ENCODE data around the gene PCNA. TPM values are rescaled to one million over a fixed set of nuclear protein-coding genes. Genes with fewer than 3 reads are reported as not detected.

PCNA gene
- total RNA-seq, 1 donor from 2014 or later: 314 TPM

- H3K4me1 Mint-ChIP-seq: no peaks in the 10 kb centered on the region
- no peak overlapping the region for H3K27ac Mint-ChIP-seq (ENCODE audit: unreplicated experiment)
- TF ChIP-seq, protein P1, sequence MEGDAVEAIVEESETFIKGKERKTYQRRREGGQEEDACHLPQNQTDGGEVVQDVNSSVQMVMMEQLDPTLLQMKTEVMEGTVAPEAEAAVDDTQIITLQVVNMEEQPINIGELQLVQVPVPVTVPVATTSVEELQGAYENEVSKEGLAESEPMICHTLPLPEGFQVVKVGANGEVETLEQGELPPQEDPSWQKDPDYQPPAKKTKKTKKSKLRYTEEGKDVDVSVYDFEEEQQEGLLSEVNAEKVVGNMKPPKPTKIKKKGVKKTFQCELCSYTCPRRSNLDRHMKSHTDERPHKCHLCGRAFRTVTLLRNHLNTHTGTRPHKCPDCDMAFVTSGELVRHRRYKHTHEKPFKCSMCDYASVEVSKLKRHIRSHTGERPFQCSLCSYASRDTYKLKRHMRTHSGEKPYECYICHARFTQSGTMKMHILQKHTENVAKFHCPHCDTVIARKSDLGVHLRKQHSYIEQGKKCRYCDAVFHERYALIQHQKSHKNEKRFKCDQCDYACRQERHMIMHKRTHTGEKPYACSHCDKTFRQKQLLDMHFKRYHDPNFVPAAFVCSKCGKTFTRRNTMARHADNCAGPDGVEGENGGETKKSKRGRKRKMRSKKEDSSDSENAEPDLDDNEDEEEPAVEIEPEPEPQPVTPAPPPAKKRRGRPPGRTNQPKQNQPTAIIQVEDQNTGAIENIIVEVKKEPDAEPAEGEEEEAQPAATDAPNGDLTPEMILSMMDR (conservative IDR thresholded peaks at IDR 0.05): no peak
- no peaks in the 10 kb centered on the region for H3K36me3 Mint-ChIP-seq (ENCODE audit: low read depth)
- H3K4me3 Mint-ChIP-seq: no peak overlapping the region
- DNase-seq (ENCODE audit: low read depth, low spot score): no peak
- no peaks in the 10 kb centered on the region for H3K9me3 Mint-ChIP-seq
- H3K27me3 Mint-ChIP-seq (ENCODE audit: low read depth): no peaks in the 10 kb centered on the region
These were observed 49.2 kb downstream of the PCNA start for GRCh38 chr20:5070570-5070969.

GRCh38 chr20:5070081-5070480 is 49.7 kb downstream of the PCNA start:
- Mint-ChIP-seq H3K9me3 (no peaks in the 10 kb centered on the region), H3K27ac (ENCODE audit: unreplicated experiment) (no peak overlapping the region)

DNA sequence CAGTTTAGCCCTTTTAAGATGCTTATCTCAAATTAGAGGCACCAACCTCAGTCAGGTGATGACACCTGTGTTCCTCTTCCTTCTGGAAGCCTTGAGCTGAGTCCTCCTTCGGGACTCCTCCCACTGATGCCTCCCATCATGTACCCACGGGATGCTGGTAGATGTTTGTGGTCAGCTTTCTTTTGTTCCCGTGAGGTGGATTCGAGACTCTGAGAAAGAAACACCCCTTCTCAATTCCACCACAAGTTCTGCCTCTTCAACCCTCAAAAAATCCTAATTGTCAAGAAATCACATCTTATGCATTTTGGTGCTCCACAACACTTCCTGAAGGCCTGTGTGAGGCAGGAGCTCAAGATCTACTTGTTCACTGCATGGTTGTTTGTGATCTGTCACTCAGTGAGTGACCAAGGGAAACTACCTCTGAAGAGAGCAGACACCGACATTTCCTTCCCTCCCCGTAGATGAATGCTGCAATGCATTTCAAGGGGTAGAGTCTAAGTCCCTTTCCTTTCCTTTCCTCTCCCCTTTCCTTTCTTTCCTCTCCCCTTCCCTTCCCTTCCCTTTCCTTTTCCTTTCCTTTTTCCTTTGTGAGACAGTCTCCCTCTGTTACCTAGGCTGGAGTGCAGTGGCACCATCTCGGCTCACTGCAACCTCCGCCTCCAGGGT is 50.5 kb downstream of the PCNA start:
- Mint-ChIP-seq H3K9me3 (no peaks in the 10 kb centered on the region), H3K27me3 (ENCODE audit: low read depth) (no peaks in the 10 kb centered on the region), H3K27ac (ENCODE audit: unreplicated experiment) (no peak overlapping the region), H3K4me1 (no peaks in the 10 kb centered on the region), H3K36me3 (ENCODE audit: low read depth) (no peaks in the 10 kb centered on the region), H3K4me3 (no peak overlapping the region)
- DNase-seq (ENCODE audit: low read depth, low spot score): no peak
- TF ChIP-seq, protein P1 (conservative IDR thresholded peaks at IDR 0.05): no peak

More at GRCh38 chr20:5070081-5070480, 49.7 kb downstream of the PCNA start:
- TF ChIP-seq, protein P1 (conservative IDR thresholded peaks at IDR 0.05): no peak
- Mint-ChIP-seq H3K27me3 (ENCODE audit: low read depth) (no peaks in the 10 kb centered on the region), H3K36me3 (ENCODE audit: low read depth) (no peaks in the 10 kb centered on the region), H3K4me3 (no peak overlapping the region), H3K4me1 (no peaks in the 10 kb centered on the region)
- no peak for DNase-seq (ENCODE audit: low read depth, low spot score)

GRCh38 chr20:5067877-5068645 is 51.7 kb downstream of the PCNA start:
- H3K36me3 Mint-ChIP-seq (ENCODE audit: low read depth): no peaks in the 10 kb centered on the region
- no peak for DNase-seq (ENCODE audit: low read depth, low spot score)
- H3K27ac Mint-ChIP-seq (ENCODE audit: unreplicated experiment): no peak overlapping the region
- TF ChIP-seq, protein P1 (conservative IDR thresholded peaks at IDR 0.05): no peak
- no peaks in the 10 kb centered on the region for H3K9me3 Mint-ChIP-seq
- no peaks in the 10 kb centered on the region for H3K4me1 Mint-ChIP-seq
- no peak overlapping the region for H3K4me3 Mint-ChIP-seq
- H3K27me3 Mint-ChIP-seq (ENCODE audit: low read depth): no peaks in the 10 kb centered on the region

DNA sequence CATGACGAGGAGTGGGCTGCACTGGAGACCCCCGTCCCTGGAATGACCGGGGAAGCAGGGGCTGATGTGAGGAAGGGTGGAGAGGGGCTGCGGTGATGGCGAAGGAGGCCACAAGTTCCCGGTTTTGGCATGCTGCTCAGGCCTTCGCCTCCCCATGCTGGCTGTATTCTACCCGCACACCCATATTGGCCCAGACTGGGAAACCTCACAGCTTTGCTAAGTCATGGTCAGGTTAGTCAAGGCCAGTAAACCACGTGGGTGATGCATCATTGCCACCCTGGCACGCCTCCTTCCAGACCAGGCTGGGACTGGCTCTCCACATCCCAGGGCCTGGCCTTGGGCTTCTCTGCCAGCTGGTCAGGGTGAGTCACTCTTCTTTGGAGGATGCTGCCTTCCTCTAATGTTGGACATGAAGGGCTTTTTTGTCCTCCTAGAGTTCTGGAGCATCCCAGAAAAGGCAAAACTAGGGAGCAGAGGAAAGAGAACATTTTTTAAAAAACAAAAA is 53.8 kb downstream of the PCNA start:
- Mint-ChIP-seq H3K27me3 (ENCODE audit: low read depth) (no peaks in the 10 kb centered on the region), H3K4me3 (no peak overlapping the region), H3K27ac (ENCODE audit: unreplicated experiment) (no peak overlapping the region), H3K4me1 (no peaks in the 10 kb centered on the region), H3K9me3 (no peaks in the 10 kb centered on the region), H3K36me3 (ENCODE audit: low read depth) (no peaks in the 10 kb centered on the region)
- DNase-seq (ENCODE audit: low read depth, low spot score): no peak
- TF ChIP-seq, protein P1 (conservative IDR thresholded peaks at IDR 0.05): no peak
